H9 (cell line): ENCODE measurements around the gene APBA2. TPM values are rescaled to one million over a fixed set of nuclear protein-coding genes. Genes with fewer than 3 reads are reported as not detected.

Experiments
- DNase-seq: peaks from one replicate; pipeline ENCODE4 v3.0.0-alpha.2; 2017
- H2AFZ ChIP-seq: one replicate; pipeline ENCODE4 v1.6.1; 2013; ENCODE audit warnings: mild to moderate bottlenecking, low read length, control low read depth, moderate library complexity
- H2AK5ac ChIP-seq: 2 replicates; pipeline ENCODE4 v1.6.1; 2013; ENCODE audit warnings: low read length, control low read depth, mixed read lengths; ENCODE audit not compliant: insufficient read length
- H2BK120ac ChIP-seq: one replicate; pipeline ENCODE4 v1.6.1; 2013; ENCODE audit warnings: low read depth, mild to moderate bottlenecking, low read length, control low read depth, inconsistent platforms; ENCODE audit not compliant: poor library complexity, severe bottlenecking
- H2BK12ac ChIP-seq: 2 replicates; pipeline ENCODE4 v1.6.1; 2013; ENCODE audit warnings: low read length, control low read depth, mixed read lengths, low read depth; ENCODE audit not compliant: insufficient read length
- H2BK15ac ChIP-seq: 2 replicates; pipeline ENCODE4 v1.6.1; 2013; ENCODE audit warnings: low read depth, low read length, control low read depth
- H2BK20ac ChIP-seq: one replicate; pipeline ENCODE4 v1.6.1; 2013; ENCODE audit warnings: low read depth, mild to moderate bottlenecking, low read length, control low read depth, inconsistent platforms; ENCODE audit not compliant: poor library complexity, severe bottlenecking
- H2BK5ac ChIP-seq: 2 replicates; pipeline ENCODE4 v1.6.1; 2013; ENCODE audit warnings: low read length, control low read depth, mixed read lengths; ENCODE audit not compliant: insufficient read length
- H3K14ac ChIP-seq: 2 replicates; pipeline ENCODE4 v1.6.1; 2013; ENCODE audit warnings: low read length, control low read depth; ENCODE audit not compliant: insufficient read depth
- H3K18ac ChIP-seq: 2 replicates; pipeline ENCODE4 v1.6.1; 2013; ENCODE audit warnings: low read depth, mild to moderate bottlenecking, mixed read lengths, low read length, control low read depth; ENCODE audit not compliant: insufficient read length
- H3K23ac ChIP-seq: 2 replicates; pipeline ENCODE4 v1.6.1; 2013; ENCODE audit warnings: low read length, control low read depth, mixed read lengths, low read depth; ENCODE audit not compliant: insufficient read length
- H3K23me2 ChIP-seq: 2 replicates; pipeline ENCODE4 v1.6.1; 2013; ENCODE audit warnings: low read depth, mild to moderate bottlenecking, mixed read lengths, low read length, control low read depth; ENCODE audit not compliant: insufficient read length, poor library complexity, severe bottlenecking
- H3K27ac ChIP-seq: 2 replicates; pipeline ENCODE4 v1.5.1; 2013; ENCODE audit warnings: low read length, control low read depth, mixed read lengths, low read depth; ENCODE audit not compliant: insufficient read length
- H3K27me3 ChIP-seq: 2 replicates; pipeline ENCODE4 v1.6.1; 2013; ENCODE audit warnings: low read length, control low read depth, inconsistent platforms; ENCODE audit not compliant: insufficient read depth
- H3K4ac ChIP-seq: 2 replicates; pipeline ENCODE4 v1.6.1; 2013; ENCODE audit warnings: low read depth, mild to moderate bottlenecking, control low read depth, inconsistent platforms, low read length, moderate library complexity
- H3K4me1 ChIP-seq: 2 replicates; pipeline ENCODE4 v1.6.1; 2013; ENCODE audit warnings: low read length, control low read depth, inconsistent platforms; ENCODE audit not compliant: insufficient read depth
- H3K4me2 ChIP-seq: 2 replicates; pipeline ENCODE4 v1.6.1; 2013; ENCODE audit warnings: low read length, control low read depth, mixed read lengths; ENCODE audit not compliant: insufficient read length, insufficient read depth
- H3K56ac ChIP-seq: 2 replicates; pipeline ENCODE4 v1.6.1; 2013; ENCODE audit warnings: low read depth, mild to moderate bottlenecking, mixed read lengths, low read length, control low read depth; ENCODE audit not compliant: insufficient read length
- H3K79me1 ChIP-seq: 2 replicates; pipeline ENCODE4 v1.6.1; 2013; ENCODE audit warnings: low read depth, mild to moderate bottlenecking, moderate library complexity, low read length, control low read depth, inconsistent platforms; ENCODE audit not compliant: insufficient read depth, poor library complexity, severe bottlenecking
- H3K79me2 ChIP-seq: 2 replicates; pipeline ENCODE4 v1.6.1; 2013; ENCODE audit warnings: low read length, control low read depth, inconsistent platforms; ENCODE audit not compliant: insufficient read depth
- H3K9ac ChIP-seq: 2 replicates; pipeline ENCODE4 v1.6.1; 2013; ENCODE audit warnings: low read length, control low read depth, mixed read lengths; ENCODE audit not compliant: insufficient read length; ENCODE audit errors: extremely low read depth
- H3K9me3 ChIP-seq: one replicate; pipeline ENCODE4 v1.6.1; 2013; ENCODE audit warnings: low read depth, low read length, inconsistent platforms; ENCODE audit not compliant: control insufficient read depth
- H3T11ph ChIP-seq: one replicate; pipeline ENCODE4 v1.6.1; 2013; ENCODE audit warnings: mild to moderate bottlenecking, low read length, control low read depth, inconsistent platforms
- H4K20me1 ChIP-seq: one replicate; pipeline ENCODE4 v1.6.1; 2013; ENCODE audit not compliant: control insufficient read depth, insufficient read length, insufficient read depth
- H4K5ac ChIP-seq: 2 replicates; pipeline ENCODE4 v1.6.1; 2013; ENCODE audit warnings: low read depth, mild to moderate bottlenecking, mixed read lengths, low read length, control low read depth; ENCODE audit not compliant: insufficient read length
- H4K8ac ChIP-seq: replicated peaks from 2 replicates; pipeline ENCODE4 v1.6.1; 2013; ENCODE audit warnings: low read length, control low read depth, mixed read lengths, low read depth; ENCODE audit not compliant: insufficient read length
- H4K91ac ChIP-seq: 2 replicates; pipeline ENCODE4 v1.6.1; 2013; ENCODE audit warnings: low read depth, mild to moderate bottlenecking, moderate library complexity, mixed read lengths, low read length, control low read depth; ENCODE audit not compliant: insufficient read length
- H3K27ac Mint-ChIP-seq, 3 experiments: 2 replicates in 2 of 3; 3 replicates in 1 of 3; pipeline ENCODE4 v1.8.0; 2020 to 2021; ENCODE audit warnings: mixed read lengths in 3 of 3, mild to moderate bottlenecking in 1 of 3, moderate library complexity in 1 of 3
- H3K27me3 Mint-ChIP-seq: 2 replicates; pipeline ENCODE4 v1.8.0; 2021; ENCODE audit warnings: low read depth, mild to moderate bottlenecking, moderate library complexity, mixed read lengths
- H3K36me3 Mint-ChIP-seq, 3 experiments: 2 replicates in 2 of 3; 3 replicates in 1 of 3; pipeline ENCODE4 v1.8.0; 2020 to 2021; ENCODE audit warnings: low read depth in 3 of 3, mixed read lengths in 3 of 3; ENCODE audit not compliant: insufficient read depth in 1 of 3
- H3K4me1 Mint-ChIP-seq, 2 experiments: 2 replicates each; pipeline ENCODE4 v1.8.0; 2020; ENCODE audit warnings: mixed read lengths in 2 of 2
- H3K4me3 Mint-ChIP-seq, 2 experiments: 2 replicates in 1 of 2; 3 replicates in 1 of 2; pipeline ENCODE4 v1.8.0; 2020 to 2021; ENCODE audit warnings: mild to moderate bottlenecking in 2 of 2, mixed read lengths in 2 of 2, moderate library complexity in 1 of 2
- H3K9me3 Mint-ChIP-seq, 2 experiments: 2 replicates in 1 of 2; 3 replicates in 1 of 2; pipeline ENCODE4 v1.8.0; 2020; ENCODE audit warnings: mild to moderate bottlenecking in 2 of 2, mixed read lengths in 2 of 2, moderate library complexity in 1 of 2
- WGBS: extraction: QIAGEN DNeasy Blood & Tissue Kit; methylation state at CpG from one replicate; pipeline ENCODE4 v1.1.7; 2013; ENCODE audit warnings: missing lambda C conversion rate, low lambda C conversion rate, mixed read lengths; ENCODE audit not compliant: insufficient read length; ENCODE audit errors: extremely low coverage; 5-methylcytosine and 5-hydroxymethylcytosine counted together
- total RNA-seq: library from RNA; stranded (reverse); gene quantifications from 2 replicates; pipeline ENCODE4 v1.2.1, GENCODE V29; 2021
- TF ChIP-seq, protein P1 (sequence below): fragments of 200-600 bp; sonication (generic); conservative IDR thresholded peaks from 3 replicates; pipeline ENCODE4 v1.8.0; 2021; ENCODE audit warnings: antibody characterized with exemption, mild to moderate bottlenecking

The APBA2 gene
- total RNA-seq, 1 experiment from 2014 or later, result 14.3 TPM

DNA sequence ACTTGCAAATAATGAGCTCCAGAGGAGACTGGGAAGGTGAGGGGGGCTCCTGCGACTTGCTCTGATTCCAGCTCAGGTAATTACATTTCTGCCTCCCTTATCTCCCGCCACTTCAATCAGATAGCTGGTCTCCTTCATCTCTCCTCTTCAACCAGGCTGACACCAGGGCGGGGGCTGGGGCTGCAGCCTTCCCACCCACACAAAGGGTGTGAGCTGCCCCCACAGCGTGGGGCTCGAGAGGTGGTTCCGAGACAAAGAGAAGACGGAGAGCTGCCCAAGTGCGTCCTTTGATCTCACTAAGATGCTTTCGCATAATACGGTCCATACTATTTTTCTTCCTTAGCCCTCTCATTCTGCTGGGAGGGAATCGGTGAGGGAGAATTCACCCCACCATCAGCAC, 244.2 kb downstream of the APBA2 start:
- Histone ChIP-seq H3K79me1 (no peaks in the 10 kb centered on the region), H3K9ac (no peak overlapping the region), H4K8ac (no peak overlapping the region), H3K27ac (no peak overlapping the region), H2AFZ (no peak overlapping the region), H3K23ac (no peak overlapping the region), H2BK12ac (no peak overlapping the region), H3K4ac (no peak overlapping the region), H4K20me1 (no peaks in the 10 kb centered on the region), H2BK5ac (no peak overlapping the region), H4K91ac (no peak overlapping the region), H3K14ac (no peak overlapping the region), H3K18ac (no peak overlapping the region), H2BK20ac (no peak overlapping the region), H4K5ac (no peak overlapping the region), H3K9me3 (no peaks in the 10 kb centered on the region), H3K4me2 (no peak overlapping the region), H3K4me1 (peaks cover 5% of the 10 kb centered on the region; the same call in 1 of the 2 replicates), H3K23me2 (no peaks in the 10 kb centered on the region), H3T11ph (no peak overlapping the region), H2BK120ac (no peak overlapping the region), H2AK5ac (no peak overlapping the region), H3K56ac (no peak overlapping the region), H3K79me2 (no peaks in the 10 kb centered on the region), H3K27me3 (no peaks in the 10 kb centered on the region), H2BK15ac (no peak overlapping the region)
- DNase-seq, result no peak
- Mint-ChIP-seq H3K4me3 (no peak overlapping the region), H3K4me1 (peaks cover 29 to 40% of the 10 kb centered on the region in 2 experiments), H3K36me3 (no peaks in the 10 kb centered on the region), H3K27ac (no peak overlapping the region), H3K27me3 (no peaks in the 10 kb centered on the region; the same call in 1 of the 2 replicates), H3K9me3 (no peaks in the 10 kb centered on the region)
- no CpG with 5 or more reads among the region's 11 CpGs for WGBS
- TF ChIP-seq, protein P1, sequence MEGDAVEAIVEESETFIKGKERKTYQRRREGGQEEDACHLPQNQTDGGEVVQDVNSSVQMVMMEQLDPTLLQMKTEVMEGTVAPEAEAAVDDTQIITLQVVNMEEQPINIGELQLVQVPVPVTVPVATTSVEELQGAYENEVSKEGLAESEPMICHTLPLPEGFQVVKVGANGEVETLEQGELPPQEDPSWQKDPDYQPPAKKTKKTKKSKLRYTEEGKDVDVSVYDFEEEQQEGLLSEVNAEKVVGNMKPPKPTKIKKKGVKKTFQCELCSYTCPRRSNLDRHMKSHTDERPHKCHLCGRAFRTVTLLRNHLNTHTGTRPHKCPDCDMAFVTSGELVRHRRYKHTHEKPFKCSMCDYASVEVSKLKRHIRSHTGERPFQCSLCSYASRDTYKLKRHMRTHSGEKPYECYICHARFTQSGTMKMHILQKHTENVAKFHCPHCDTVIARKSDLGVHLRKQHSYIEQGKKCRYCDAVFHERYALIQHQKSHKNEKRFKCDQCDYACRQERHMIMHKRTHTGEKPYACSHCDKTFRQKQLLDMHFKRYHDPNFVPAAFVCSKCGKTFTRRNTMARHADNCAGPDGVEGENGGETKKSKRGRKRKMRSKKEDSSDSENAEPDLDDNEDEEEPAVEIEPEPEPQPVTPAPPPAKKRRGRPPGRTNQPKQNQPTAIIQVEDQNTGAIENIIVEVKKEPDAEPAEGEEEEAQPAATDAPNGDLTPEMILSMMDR, result no peak
